BLaER1 (cell line): ENCODE data around the gene SORL1-AS1.

Experiments used
- H3K27ac ChIP-seq: shearing (Covaris generic); formaldehyde crosslinking; 2 replicates; pipeline ENCODE4 v1.8.1; 2022
- H3K27me3 ChIP-seq: shearing (Covaris generic); formaldehyde crosslinking; 2 replicates; pipeline ENCODE4 v1.8.1; 2022
- H3K36me3 ChIP-seq: shearing (Covaris generic); formaldehyde crosslinking; 2 replicates; pipeline ENCODE4 v1.8.1; 2022
- H3K4me1 ChIP-seq: shearing (Covaris generic); formaldehyde crosslinking; 2 replicates; pipeline ENCODE4 v1.8.1; 2022
- H3K4me2 ChIP-seq: shearing (Covaris generic); formaldehyde crosslinking; 2 replicates; pipeline ENCODE4 v1.8.1; 2022
- H3K4me3 ChIP-seq: shearing (Covaris generic); formaldehyde crosslinking; 2 replicates; pipeline ENCODE4 v1.8.1; 2022
- H3K9ac ChIP-seq: shearing (Covaris generic); formaldehyde crosslinking; 2 replicates; pipeline ENCODE4 v1.8.1; 2022
- H3K9me3 ChIP-seq: shearing (Covaris generic); formaldehyde crosslinking; 2 replicates; pipeline ENCODE4 v1.8.1; 2022
- H4K20me1 ChIP-seq: shearing (Covaris generic); formaldehyde crosslinking; 2 replicates; pipeline ENCODE4 v1.8.1; 2022
- Cebpa-rat ChIP-seq: shearing (Covaris generic); IDR thresholded peaks from 2 replicates; pipeline ENCODE4 v1.8.1; 2022

Gene SORL1-AS1

DNA sequence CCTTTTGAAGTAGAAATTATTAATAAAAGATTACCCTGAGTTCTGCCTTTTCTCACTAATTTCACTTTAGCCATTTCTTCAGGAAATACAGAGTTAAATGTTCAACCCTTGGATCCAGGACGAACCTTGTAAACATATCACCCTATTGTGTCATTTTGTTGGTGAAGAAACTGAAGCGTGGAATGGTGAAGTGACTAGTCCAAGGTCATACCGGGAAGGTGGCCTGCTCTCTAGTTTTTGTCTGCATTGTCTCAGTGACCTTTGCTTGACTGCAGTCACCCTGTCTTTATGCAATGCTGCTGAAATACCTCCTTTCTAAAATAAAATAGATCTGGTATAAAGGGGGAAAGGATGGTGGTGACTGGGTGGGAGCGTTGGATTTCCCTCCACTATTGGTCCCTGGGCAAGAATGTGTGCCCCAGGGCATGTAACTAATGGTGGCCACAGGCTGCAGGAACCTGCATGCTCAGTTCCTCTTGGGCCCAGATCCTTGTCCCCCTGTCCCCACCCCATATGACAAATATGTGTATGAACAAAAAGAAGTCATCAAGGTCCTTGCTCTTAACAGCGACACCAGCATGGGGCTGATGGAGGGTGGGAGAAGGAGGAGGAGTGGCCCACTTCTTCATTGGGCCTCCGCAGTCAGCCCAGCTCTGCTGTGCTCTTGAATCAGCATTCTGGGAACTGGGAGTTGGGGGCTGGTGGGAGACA is 977 bp upstream of the SORL1-AS1 start:
- H3K36me3 ChIP-seq, result no peaks in the 10 kb centered on the region
- H3K9me3 ChIP-seq, result no peaks in the 10 kb centered on the region
- H3K27me3 ChIP-seq, result peaks cover 50% of the 10 kb centered on the region
- H3K4me1 ChIP-seq, result peaks cover 19% of the 10 kb centered on the region
- no peak overlapping the region for H3K27ac ChIP-seq
- no peak overlapping the region for H3K9ac ChIP-seq
- H3K4me3 ChIP-seq, result no peak overlapping the region
- TF ChIP-seq Cebpa-rat, result no peak
- no peaks in the 10 kb centered on the region for H4K20me1 ChIP-seq
- peak overlapping the region; percentile 98; the same call in 1 of the 2 replicates for H3K4me2 ChIP-seq

DNA sequence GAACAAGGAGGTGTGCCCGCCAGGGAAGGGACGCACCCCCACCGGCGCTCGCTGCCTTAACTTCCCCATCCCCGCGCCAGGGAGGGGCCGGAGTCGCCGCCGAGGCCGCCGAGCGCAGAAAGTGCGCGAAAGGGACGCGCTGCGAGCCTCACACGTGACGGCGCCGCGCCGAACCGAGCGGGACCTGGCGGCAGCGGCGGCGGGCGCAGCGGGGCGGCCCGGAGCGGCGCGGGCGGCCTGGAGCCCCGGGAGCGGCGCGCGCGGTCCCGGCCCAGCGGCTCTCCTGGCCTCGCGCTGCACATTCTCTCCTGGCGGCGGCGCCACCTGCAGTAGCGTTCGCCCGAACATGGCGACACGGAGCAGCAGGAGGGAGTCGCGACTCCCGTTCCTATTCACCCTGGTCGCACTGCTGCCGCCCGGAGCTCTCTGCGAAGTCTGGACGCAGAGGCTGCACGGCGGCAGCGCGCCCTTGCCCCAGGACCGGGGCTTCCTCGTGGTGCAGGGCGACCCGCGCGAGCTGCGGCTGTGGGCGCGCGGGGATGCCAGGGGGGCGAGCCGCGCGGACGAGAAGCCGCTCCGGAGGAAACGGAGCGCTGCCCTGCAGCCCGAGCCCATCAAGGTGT is 670 bp downstream of the SORL1-AS1 start, which contains the start of gene SORL1:
TSS of gene SORL1 (plus strand) at position 329 of the 623 bp plus-strand sequence. CDS start at position 347, 18 bp downstream.
- H3K4me3 ChIP-seq, result peak within 1 kb of the TSS; percentile 83
- peak within 1 kb of the TSS; percentile 98 for H3K4me2 ChIP-seq
- H3K9ac ChIP-seq, result peak within 1 kb of the TSS; percentile 77
- H4K20me1 ChIP-seq, result no peaks in the 10 kb centered on the region
- peaks cover 50% of the 10 kb centered on the region for H3K27me3 ChIP-seq
- peaks cover 23% of the 10 kb centered on the region for H3K4me1 ChIP-seq
- no peaks in the 10 kb centered on the region for H3K36me3 ChIP-seq
- peak within 1 kb of the TSS; percentile 63 for H3K27ac ChIP-seq
- no peaks in the 10 kb centered on the region for H3K9me3 ChIP-seq
- TF ChIP-seq Cebpa-rat, result no peak

DNA sequence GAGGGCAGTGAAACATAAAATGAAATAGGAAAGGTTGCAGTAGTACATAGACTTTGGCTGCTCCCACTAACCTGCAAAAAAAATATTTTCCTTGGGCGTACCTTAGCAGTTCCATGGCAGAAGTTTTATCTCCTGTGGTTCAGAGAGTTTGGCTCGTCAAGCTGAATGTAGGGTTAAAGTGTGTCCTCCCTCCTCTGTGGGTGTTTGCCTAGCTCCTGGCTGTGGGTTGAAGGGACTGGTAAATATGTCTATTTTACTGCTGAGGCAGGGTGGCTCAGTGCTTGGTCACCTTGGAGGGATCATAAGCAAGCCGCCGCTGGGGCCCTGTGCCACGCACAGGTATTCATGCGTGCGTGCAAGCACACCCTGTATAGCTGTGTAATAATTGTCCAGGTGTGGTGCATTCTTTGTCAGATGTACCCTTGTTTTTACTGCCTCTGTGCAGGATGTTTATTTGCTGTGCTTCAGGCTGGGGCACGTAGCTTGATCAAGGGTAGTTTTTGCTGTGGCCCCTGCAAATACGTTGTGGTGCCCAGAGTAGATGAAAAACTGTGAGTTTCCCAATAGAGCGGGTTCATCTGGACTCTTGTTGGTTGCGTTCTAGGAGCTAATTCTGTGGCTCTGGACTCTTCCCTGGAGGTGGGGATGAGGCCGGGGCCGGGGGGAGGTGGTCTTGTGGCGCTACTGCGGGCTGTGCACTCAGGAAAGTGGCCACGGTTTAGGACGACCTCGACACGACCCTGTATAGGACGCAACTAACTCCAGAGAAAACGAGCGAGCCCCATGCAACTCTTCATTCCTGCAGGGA is 1.4 kb downstream of the SORL1-AS1 start:
- Histone ChIP-seq H4K20me1 (no peaks in the 10 kb centered on the region), H3K36me3 (no peaks in the 10 kb centered on the region), H3K9me3 (no peaks in the 10 kb centered on the region), H3K4me2 (peak overlapping the region; percentile 98), H3K4me3 (peak overlapping the region; percentile 83), H3K27me3 (peaks cover 50% of the 10 kb centered on the region), H3K9ac (peak overlapping the region; percentile 77), H3K27ac (peak overlapping the region; percentile 63), H3K4me1 (peaks cover 30% of the 10 kb centered on the region)
- TF ChIP-seq Cebpa-rat, result no peak

DNA sequence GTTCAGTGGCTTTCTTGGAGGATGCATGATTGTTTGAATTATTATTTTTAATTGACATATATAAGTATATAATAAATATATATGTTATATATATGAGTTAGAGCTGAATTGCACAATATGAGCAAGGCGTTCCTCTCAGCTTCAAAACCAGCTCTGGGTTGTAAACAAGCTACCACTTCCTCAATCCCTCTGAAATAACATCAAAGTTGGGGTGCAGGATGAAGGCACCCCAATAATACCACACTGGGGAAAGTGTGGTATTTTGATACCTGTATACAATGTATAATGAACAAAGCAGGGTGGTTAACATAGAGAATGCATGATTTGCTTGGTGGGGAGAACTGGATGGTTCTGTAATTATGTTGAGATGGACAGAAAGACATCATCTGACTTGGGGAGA is 2.4 kb downstream of the SORL1-AS1 start:
- Histone ChIP-seq H3K4me2 (no peak overlapping the region), H3K36me3 (no peaks in the 10 kb centered on the region), H3K4me3 (no peak overlapping the region), H3K4me1 (peaks cover 40% of the 10 kb centered on the region), H3K9ac (no peak overlapping the region), H3K27ac (no peak overlapping the region), H3K9me3 (no peaks in the 10 kb centered on the region), H4K20me1 (no peaks in the 10 kb centered on the region), H3K27me3 (peaks cover 50% of the 10 kb centered on the region)
- no peak for TF ChIP-seq Cebpa-rat

DNA sequence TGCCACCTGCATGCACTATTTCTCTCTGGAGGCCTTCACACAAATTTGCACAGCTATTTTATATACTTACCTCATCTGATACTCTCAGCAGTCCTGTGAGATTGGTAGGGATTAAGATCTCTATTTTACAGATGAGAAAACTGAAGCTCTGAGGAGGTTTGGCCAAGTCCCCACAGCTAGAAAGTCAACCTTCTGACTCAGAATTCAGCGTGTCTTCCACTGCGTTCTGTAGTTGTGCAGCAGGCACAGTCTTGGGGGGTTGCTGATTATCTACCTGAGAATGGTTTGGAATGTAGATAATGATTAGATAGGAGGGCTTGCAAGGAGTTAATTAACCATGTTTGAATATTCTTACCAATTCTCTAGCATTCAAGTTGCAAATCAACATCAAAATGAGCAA is 3.1 kb downstream of the SORL1-AS1 start:
- Histone ChIP-seq H3K27me3 (peaks cover 46% of the 10 kb centered on the region), H3K36me3 (no peaks in the 10 kb centered on the region), H3K27ac (no peak overlapping the region), H3K9ac (no peak overlapping the region), H3K4me2 (no peak overlapping the region), H3K9me3 (no peaks in the 10 kb centered on the region), H3K4me3 (no peak overlapping the region), H4K20me1 (no peaks in the 10 kb centered on the region), H3K4me1 (peaks cover 48% of the 10 kb centered on the region)
- TF ChIP-seq Cebpa-rat, result no peak

DNA sequence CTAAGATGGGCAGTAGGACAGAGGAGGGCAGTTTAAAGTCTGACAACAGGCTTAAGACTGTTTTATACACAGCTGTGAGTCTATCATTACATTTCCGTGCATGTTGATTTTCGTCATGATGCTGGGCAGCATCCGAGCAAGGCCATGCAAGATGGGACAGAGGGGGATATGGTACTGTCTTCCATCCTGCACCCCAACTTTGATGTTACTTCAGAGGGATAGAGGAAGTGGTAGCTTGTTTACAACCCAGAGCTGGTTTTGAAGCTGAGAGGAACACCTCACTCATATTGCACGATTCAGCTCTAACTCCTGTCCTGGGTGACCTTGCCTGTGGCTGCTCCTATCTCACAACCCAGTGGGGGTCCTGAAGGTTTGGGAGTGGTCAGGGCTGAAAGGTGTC is 3.6 kb downstream of the SORL1-AS1 start:
- H3K9ac ChIP-seq, result no peak overlapping the region
- no peak for TF ChIP-seq Cebpa-rat
- peaks cover 52% of the 10 kb centered on the region for H3K4me1 ChIP-seq
- no peak overlapping the region for H3K4me3 ChIP-seq
- H4K20me1 ChIP-seq, result no peaks in the 10 kb centered on the region
- no peaks in the 10 kb centered on the region for H3K9me3 ChIP-seq
- H3K36me3 ChIP-seq, result no peaks in the 10 kb centered on the region
- H3K4me2 ChIP-seq, result no peak overlapping the region
- peaks cover 41% of the 10 kb centered on the region for H3K27me3 ChIP-seq
- H3K27ac ChIP-seq, result no peak overlapping the region

DNA sequence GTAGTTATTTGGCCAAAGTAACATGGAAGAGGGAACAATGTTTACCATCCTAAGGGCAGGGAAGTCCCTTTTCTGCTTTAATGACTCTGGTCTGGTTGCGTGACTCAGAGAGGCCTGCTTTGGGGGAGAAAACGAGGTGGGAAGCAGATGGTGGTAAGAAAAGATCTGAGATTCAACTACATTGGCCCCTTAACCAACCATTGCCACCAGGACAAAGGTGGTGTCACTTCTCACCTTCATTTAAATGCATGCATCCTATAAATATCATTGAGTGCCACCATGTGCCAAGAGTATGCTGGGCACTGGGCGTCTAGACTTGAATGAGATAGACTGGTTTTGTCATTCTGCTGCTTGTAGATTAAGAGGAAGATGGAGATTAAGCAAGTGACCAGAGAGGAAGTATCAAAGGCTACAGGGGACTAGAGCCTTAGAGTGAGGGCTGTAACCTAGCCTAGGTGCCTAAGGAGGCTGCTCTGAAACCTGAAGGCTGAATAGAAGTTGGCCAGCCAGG is 4.3 kb downstream of the SORL1-AS1 start:
- no peak overlapping the region for H3K4me2 ChIP-seq
- H3K9ac ChIP-seq, result no peak overlapping the region
- H3K36me3 ChIP-seq, result no peaks in the 10 kb centered on the region
- no peak for TF ChIP-seq Cebpa-rat
- H4K20me1 ChIP-seq, result no peaks in the 10 kb centered on the region
- no peak overlapping the region for H3K27ac ChIP-seq
- H3K4me1 ChIP-seq, result peaks cover 52% of the 10 kb centered on the region
- peaks cover 35% of the 10 kb centered on the region for H3K27me3 ChIP-seq
- no peak overlapping the region for H3K4me3 ChIP-seq
- H3K9me3 ChIP-seq, result no peaks in the 10 kb centered on the region

DNA sequence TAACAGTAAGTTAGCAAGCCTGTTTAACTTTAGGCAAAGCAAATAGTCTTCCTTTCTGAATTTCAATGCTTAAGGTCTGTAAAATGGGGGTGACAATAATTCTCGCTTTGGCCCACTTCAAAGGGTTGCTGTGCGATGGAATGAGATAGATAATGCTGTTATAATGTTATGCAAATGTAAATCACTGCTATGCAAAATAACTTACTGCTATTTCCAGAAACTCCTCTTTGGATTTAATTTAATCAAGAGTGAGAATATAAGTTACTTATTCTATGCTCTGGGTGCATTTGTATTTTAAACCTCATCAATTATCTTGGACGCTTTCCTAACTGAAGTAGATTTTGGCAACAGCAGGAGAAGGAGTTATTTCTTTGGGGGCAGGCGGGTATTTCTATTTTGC is 4.8 kb downstream of the SORL1-AS1 start:
- no peak for TF ChIP-seq Cebpa-rat
- H4K20me1 ChIP-seq, result no peaks in the 10 kb centered on the region
- no peak overlapping the region for H3K9ac ChIP-seq
- H3K4me1 ChIP-seq, result peaks cover 48% of the 10 kb centered on the region
- no peaks in the 10 kb centered on the region for H3K9me3 ChIP-seq
- H3K4me2 ChIP-seq, result no peak overlapping the region
- H3K4me3 ChIP-seq, result no peak overlapping the region
- H3K36me3 ChIP-seq, result no peaks in the 10 kb centered on the region
- peaks cover 30% of the 10 kb centered on the region for H3K27me3 ChIP-seq
- no peak overlapping the region for H3K27ac ChIP-seq

DNA sequence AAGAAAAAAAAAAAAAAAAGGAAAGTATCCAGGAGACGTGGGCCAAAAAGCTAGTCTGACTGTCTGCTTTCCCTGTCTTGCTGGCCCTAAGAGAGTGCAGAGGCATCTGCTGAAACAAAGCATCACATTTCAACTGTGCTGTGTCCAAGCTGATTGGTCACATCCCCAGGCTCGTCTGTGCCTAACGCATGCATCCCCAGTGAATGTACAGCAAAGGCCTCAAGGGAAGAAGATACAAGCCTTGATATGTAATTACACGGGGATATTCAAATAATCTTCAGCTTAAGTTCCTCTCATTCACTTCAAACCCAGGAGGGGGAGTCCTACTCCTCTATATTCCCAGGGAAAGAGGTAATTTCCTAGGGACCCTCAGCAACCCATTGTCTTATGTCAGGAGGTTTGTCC is 6.0 kb downstream of the SORL1-AS1 start:
- H3K9me3 ChIP-seq, result no peaks in the 10 kb centered on the region
- H3K36me3 ChIP-seq, result no peaks in the 10 kb centered on the region
- peak overlapping the region; percentile 74 for H3K4me2 ChIP-seq
- no peak overlapping the region for H3K9ac ChIP-seq
- no peaks in the 10 kb centered on the region for H4K20me1 ChIP-seq
- peaks cover 40% of the 10 kb centered on the region for H3K4me1 ChIP-seq
- H3K4me3 ChIP-seq, result no peak overlapping the region
- no peak for TF ChIP-seq Cebpa-rat
- H3K27me3 ChIP-seq, result peaks cover 18% of the 10 kb centered on the region
- H3K27ac ChIP-seq, result no peak overlapping the region
